Stomach smooth muscle (tissue), 2 donors: Measurements from ENCODE around the gene MIA2.
"Not testable (repeated sequence)": the region's sequence is repeated elsewhere in the genome, so short reads cannot be mapped to it uniquely, and the experiment has no call there.

Experiments used
- H3K27ac ChIP-seq: one replicate; pipeline ENCODE4 v1.7.0; 2013; ENCODE audit warnings: mild to moderate bottlenecking, low read length, inconsistent platforms
- H3K27me3 ChIP-seq, 2 donors: one replicate each; pipeline ENCODE4 v1.7.0; 2013; ENCODE audit warnings: low read length in 2 of 2; ENCODE audit not compliant: insufficient read depth in 2 of 2, control insufficient read depth in 1 of 2
- H3K36me3 ChIP-seq, 2 donors: one replicate each; pipeline ENCODE4 v1.7.0; 2013; ENCODE audit warnings: low read length in 2 of 2; ENCODE audit not compliant: control insufficient read depth in 2 of 2, insufficient read depth in 2 of 2
- H3K4me1 ChIP-seq: one replicate; pipeline ENCODE4 v1.7.0; 2013; ENCODE audit warnings: low read length; ENCODE audit not compliant: control insufficient read depth, insufficient read depth
- H3K4me3 ChIP-seq, 2 donors: one replicate each; pipeline ENCODE4 v1.7.0; 2013; ENCODE audit warnings: low read length in 2 of 2
- H3K9ac ChIP-seq, 2 donors: one replicate each; pipeline ENCODE4 v1.7.0; 2013; ENCODE audit warnings: low read length in 2 of 2, mild to moderate bottlenecking in 1 of 2
- H3K9me3 ChIP-seq, 2 donors: one replicate each; pipeline ENCODE4 v1.7.0; 2013; ENCODE audit warnings: low read length in 2 of 2; ENCODE audit not compliant: control insufficient read depth in 2 of 2
- donor health status: healthy.
- donor health status: Pancreatic carcinoma.

MIA2 gene

DNA sequence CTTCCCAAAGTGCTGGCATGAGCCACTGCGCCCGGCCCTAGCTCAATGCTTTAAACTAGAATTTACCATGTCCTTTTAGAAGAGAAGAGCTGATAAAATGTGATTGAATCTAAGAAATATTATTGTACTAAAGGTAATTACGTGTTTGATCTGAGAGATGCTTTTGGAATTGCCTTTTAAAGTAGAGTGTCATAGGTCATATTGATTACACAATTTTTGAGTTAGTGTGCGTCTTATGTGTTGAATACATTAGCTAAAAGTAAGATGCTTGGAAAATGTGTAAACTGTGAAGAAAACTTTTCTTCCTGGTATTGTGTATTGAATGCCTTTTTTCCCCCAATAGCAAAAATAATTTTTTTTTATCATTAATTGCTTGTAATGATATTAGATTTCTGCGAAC, 41.7 kb downstream of the MIA2 start:
- Histone ChIP-seq H3K27me3 (no peaks in the 10 kb centered on the region), H3K27ac (no peak overlapping the region)

DNA sequence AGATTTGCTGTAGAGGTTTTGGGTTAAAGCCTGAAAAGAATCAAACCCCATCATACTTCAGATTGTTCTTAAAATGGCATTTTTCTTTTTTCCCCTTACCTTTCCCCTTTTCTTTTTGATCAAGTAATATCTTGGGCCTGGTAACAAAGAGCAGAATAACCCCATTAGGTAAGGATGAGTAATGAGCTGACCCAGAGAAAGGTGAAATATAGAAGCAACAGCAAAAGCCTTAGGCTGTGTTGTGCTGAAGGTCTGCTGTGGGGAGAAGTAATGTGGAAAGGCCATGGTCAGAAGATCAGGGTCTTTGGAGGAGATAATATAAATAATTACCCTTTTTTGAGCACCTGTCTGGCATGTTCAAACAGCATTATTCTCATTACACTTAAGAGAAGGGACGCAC, 42.3 kb downstream of the MIA2 start:
- Histone ChIP-seq H3K4me1 (no peaks in the 10 kb centered on the region), H3K27ac (no peak overlapping the region), H3K36me3 (peaks cover 4 to 6% of the 10 kb centered on the region in 2 donors), H3K27me3 (no peaks in the 10 kb centered on the region), H3K9ac (no peak overlapping the region), H3K9me3 (no peaks in the 10 kb centered on the region), H3K4me3 (no peak overlapping the region)

More for the DNA sequence above, 41.7 kb downstream of the MIA2 start:
- H3K36me3 ChIP-seq, result peaks cover 4 to 6% of the 10 kb centered on the region in 2 donors
- H3K9ac ChIP-seq, result no peak overlapping the region
- no peak overlapping the region for H3K4me3 ChIP-seq
- H3K4me1 ChIP-seq, result no peaks in the 10 kb centered on the region
- no peaks in the 10 kb centered on the region for H3K9me3 ChIP-seq

DNA sequence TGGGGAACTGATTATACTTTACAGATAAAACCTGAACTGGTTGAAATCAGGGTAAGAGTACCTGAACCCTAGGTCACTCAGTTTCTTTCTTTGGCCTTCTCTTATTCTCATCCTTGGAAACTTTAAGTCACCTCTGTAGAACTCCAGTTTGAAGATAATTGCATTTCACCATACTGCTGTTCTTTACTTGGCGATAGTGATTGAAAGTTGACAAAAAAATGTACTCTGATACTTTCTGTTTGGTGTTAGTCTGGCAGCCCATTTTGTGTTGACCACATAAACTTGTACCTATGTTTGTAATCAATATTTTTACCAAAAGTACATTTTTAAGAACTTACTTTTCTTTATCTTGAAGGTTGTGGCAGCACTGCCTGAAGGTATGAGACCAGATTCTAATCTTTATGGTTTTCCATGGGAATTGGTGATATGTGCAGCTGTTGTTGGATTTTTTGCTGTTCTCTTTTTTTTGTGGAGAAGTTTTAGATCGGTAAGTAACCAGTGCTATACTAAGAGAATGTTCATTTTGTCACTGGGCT, 42.9 kb downstream of the MIA2 start:
- Histone ChIP-seq H3K36me3 (peaks cover 4 to 8% of the 10 kb centered on the region in 2 donors), H3K9me3 (no peaks in the 10 kb centered on the region), H3K27ac (no peak overlapping the region), H3K4me3 (no peak overlapping the region), H3K27me3 (no peaks in the 10 kb centered on the region), H3K4me1 (no peaks in the 10 kb centered on the region), H3K9ac (no peak overlapping the region)

DNA sequence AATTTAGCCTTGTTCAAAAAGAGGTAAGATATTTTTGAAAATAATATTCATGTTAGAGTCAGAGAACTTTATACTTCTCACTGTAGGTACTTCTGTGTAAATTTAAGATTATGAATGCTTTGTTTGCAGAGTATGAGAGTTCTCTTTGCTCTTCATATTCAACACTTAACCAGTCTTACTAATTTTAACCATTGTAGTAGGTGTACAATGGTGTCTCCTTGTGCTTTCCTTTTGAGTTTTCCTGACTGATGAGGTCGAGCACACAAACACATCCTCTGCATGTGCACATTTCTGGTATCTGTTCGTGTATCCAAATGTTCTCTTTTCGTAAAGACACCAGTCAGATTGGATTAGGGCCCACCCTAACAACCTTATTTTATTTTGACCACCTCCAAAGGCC, 45.8 kb downstream of the MIA2 start:
- Histone ChIP-seq H3K27me3 (no peaks in the 10 kb centered on the region), H3K4me1 (no peaks in the 10 kb centered on the region), H3K27ac (no peak overlapping the region), H3K4me3 (no peak overlapping the region), H3K9me3 (no peaks in the 10 kb centered on the region), H3K9ac (no peak overlapping the region), H3K36me3 (peaks cover 6 to 13% of the 10 kb centered on the region in 2 donors)

DNA sequence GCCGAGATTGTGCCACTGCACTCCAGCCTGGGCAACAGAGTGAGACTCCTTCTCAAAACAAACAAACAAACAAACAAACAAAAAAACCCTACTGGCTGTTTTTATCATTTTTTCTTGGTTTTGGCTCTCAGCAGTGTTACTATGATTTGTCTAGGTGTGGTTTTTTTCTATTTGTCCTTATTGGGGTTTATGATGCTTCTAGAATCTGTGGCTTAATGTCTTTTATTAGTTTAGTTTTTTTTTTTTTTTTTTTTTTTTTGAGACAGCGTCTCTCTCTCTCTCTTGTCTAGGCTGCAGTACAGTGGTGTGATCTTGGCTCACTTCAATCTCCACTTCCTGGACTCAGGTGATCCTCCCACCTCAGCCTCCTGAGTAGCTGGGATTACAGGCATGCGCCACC, 47.0 kb downstream of the MIA2 start:
- H3K27me3 ChIP-seq, H3K9ac ChIP-seq, H3K9me3 ChIP-seq, H3K4me3 ChIP-seq, H3K27ac ChIP-seq, H3K4me1 ChIP-seq: not testable (repeated sequence)
- H3K36me3 ChIP-seq, result peaks cover 6 to 13% of the 10 kb centered on the region in 2 donors

DNA sequence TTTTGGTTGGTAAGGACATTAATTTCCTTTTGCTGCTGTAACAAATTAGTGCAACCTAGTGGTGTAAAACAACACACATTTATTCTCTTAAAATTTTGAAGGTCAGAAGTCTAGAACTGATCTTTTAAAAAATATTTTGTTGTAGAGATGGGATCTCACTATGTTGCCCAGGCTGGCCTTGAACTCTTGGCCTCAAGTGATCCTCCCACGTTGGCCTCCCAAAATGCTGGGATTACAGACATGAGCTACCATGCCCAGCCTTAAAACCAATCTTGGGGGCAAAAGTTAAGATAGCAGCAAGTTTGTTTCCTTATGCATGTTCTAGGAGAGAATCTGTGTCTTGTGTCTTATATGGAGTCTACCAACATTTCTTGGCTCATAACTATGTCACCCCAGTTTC, 55.8 kb downstream of the MIA2 start:
- no peaks in the 10 kb centered on the region for H3K9me3 ChIP-seq
- no peaks in the 10 kb centered on the region for H3K27me3 ChIP-seq
- H3K9ac ChIP-seq, result no peak overlapping the region
- H3K4me1 ChIP-seq, result no peaks in the 10 kb centered on the region
- peaks cover 0 to 5% of the 10 kb centered on the region in 2 donors for H3K36me3 ChIP-seq
- no peak overlapping the region for H3K27ac ChIP-seq
- no peak overlapping the region for H3K4me3 ChIP-seq

DNA sequence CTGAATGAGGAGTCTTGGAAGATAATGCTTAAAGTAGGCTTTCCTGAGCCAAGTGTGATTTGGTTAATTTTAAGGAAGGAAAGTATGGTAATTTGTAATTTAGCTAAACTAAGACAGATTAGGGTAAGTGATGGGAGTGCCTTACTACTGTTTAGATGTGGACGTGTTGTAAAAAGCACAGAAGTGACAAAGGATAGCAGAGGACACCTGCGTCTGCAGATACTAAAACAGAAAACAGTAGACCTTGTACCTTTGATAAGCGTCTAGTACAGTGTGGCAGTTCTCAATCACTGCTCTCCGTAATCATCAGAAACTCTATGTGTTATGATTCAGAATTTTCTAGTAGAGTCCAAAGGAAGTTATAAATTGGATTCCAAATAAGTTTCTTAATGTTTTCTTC, 58.0 kb downstream of the MIA2 start:
- Histone ChIP-seq H3K9me3 (no peaks in the 10 kb centered on the region), H3K27me3 (no peaks in the 10 kb centered on the region), H3K4me3 (no peak overlapping the region), H3K9ac (no peak overlapping the region), H3K27ac (no peak overlapping the region), H3K4me1 (no peaks in the 10 kb centered on the region), H3K36me3 (peaks cover 7 to 12% of the 10 kb centered on the region in 2 donors)

DNA sequence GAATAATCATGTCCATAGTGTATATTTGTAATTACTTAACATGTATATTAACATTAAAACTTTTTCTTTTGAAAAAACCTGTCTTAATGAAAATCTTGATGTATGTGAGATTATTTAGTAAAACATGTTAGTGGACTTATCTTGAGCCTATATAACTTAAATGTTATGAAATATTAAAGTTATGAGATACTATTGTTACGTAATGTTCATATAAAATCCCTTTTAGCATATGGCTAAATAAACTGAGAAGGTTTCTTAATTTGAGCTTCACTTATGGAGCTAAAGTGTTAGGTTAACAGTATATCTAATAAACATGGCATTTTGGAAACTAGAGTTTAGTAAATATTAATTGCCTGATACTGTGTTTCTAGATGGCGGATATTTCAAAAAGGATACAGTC, 59.9 kb downstream of the MIA2 start:
- Histone ChIP-seq H3K36me3 (peaks cover 16 to 17% of the 10 kb centered on the region in 2 donors), H3K9ac (no peak overlapping the region), H3K4me1 (no peaks in the 10 kb centered on the region), H3K27me3 (no peaks in the 10 kb centered on the region), H3K27ac (no peak overlapping the region), H3K4me3 (no peak overlapping the region), H3K9me3 (no peaks in the 10 kb centered on the region)

DNA sequence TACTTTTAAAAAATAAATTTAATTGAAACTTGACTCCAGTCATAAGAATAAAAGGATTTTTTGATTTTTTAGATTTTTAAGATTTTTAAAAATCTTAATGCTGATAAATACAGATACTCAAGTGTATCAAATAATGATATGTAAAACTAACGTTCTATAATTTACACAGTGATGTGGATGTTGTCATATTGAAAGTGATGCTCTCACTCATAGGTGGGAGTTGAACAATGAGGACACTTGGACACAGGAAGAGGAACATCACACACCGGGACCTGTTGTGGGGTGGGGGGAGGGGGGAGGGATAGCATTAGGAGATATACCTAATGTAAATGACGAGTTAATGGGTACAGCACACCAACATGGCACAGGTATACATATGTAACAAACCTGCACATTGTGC, 66.7 kb downstream of the MIA2 start:
- H3K36me3 ChIP-seq, result peaks cover 13 to 15% of the 10 kb centered on the region in 2 donors
- not testable (repeated sequence) for H3K9ac ChIP-seq, H3K27ac ChIP-seq, H3K4me1 ChIP-seq, H3K9me3 ChIP-seq, H3K27me3 ChIP-seq, H3K4me3 ChIP-seq

DNA sequence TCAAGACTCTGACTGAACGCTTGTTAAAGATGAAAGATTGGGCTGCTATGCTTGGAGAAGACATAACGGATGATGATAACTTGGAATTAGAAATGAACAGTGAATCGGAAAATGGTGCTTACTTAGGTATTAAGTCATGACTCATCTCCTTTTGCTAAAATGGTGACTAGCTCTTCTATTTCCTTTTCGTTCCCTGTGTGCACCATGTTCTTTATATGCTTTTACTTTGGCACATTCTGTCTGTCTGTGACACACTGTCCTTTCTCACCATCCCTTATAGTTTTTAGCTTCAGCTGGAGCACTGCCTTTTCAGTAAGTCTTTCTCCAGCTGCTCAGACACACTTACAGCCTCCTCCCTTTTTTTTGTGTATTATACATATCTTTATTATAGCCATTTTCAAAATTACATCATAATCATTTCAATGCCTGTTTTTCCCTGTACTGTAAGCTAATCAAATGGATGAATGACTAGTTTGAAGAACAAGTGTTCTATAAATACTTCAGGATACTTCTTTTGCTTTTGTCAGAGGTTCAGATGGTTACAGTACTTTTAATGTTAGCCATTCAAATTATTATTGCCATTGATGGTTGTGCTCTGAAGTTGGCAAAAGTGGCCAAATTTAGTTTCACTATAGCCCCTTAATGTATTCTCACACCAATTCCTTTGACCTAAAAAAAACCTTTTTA, 68.6 kb downstream of the MIA2 start:
- Histone ChIP-seq H3K27ac (no peak overlapping the region), H3K9me3 (no peaks in the 10 kb centered on the region), H3K27me3 (no peaks in the 10 kb centered on the region), H3K4me3 (no peak overlapping the region), H3K36me3 (peaks cover 9 to 12% of the 10 kb centered on the region in 2 donors), H3K4me1 (no peaks in the 10 kb centered on the region), H3K9ac (no peak overlapping the region)

DNA sequence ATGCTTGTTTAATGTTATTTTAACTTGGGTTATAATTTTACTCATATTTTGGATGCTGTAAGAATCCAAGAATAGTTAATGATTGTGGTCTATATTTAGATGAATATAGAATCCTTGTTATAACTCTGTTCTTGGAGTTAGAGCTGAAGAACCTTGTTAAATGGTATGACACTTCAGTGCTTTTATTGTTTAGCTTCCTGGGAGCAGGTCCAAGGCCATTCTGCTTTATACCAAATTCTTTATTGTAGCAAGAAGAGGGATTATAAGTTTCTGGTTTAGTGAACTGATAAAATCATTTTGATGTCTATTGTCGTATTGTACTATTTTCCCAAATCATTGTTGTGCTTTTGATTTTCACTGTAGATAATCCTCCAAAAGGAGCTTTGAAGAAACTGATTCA, 69.4 kb downstream of the MIA2 start:
- Histone ChIP-seq H3K27me3 (no peaks in the 10 kb centered on the region), H3K27ac (no peak overlapping the region), H3K9ac (no peak overlapping the region), H3K9me3 (no peaks in the 10 kb centered on the region), H3K4me1 (no peaks in the 10 kb centered on the region), H3K36me3 (peaks cover 3 to 6% of the 10 kb centered on the region in 2 donors), H3K4me3 (no peak overlapping the region)
